HG03520 (cell line): ENCODE data around the gene GRIK4.

Experiments used
- ATAC-seq: cut with Tn5 transposase; IDR thresholded peaks from one replicate; pipeline ENCODE4 v1.9.1; 2021; ENCODE audit warnings: mild to moderate bottlenecking, moderate library complexity; ENCODE audit not compliant: unreplicated experiment

The GRIK4 gene

DNA sequence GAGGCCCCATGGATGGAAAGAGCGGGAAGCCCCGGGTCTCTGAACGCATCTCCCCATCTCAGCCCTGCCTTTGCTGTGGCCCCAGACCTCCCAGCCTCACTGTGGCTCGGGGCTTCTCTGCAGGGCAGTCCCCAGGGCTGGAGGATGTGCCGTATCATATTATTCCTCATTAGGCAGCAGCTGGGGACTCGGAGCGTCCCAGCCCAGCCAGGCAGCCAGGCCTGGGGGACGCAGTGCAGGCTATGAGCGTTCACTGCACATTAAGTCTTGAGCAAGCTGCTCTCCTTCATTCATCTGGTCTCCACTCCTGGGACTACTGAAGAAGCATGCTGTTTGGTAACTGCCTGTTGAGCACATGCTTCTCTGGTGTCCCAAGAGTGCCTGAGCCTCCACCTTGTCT is 285.6 kb downstream of the GRIK4 start:
- no peak for ATAC-seq

DNA sequence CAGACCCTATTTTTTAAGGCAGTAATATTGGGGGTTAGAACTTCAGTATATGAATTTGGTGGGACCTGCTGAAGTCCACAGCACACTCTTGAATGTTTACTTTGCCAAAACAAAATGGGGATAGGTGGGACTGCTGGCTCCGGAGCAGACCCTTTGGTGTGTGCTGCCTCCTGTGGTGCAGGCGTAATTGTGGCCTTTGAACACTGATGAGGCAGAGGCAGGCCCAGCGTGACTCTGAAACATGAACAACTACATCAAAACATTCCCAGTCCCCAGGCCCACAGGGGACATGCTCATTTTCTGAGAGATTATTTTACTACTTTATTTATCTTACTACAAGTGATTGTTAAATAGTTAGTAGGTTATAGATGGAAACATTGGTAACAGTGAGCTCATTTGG is 287.3 kb downstream of the GRIK4 start:
- no peak for ATAC-seq

DNA sequence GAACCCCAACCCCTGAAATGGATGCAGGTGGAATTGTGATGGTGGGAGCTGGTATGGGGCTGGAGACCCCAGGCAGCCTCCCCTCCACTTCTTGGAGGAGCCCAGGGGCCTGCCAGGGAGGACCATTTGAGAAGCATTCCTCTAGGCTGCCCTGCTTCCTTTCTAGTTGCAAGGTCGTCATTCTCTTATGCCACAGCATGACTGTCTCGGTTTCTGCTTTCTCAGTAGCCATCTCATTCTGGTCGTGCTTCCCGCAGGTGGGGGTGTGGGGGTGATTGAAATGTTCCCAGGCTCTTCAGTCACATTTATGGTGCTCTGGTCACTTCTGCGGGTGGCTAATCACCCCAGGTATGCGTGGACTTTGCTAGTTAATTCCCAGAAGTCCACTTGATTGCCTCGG is 288.7 kb downstream of the GRIK4 start:
- no peak for ATAC-seq

- ATAC-seq, result no peak
These were observed 290.5 kb downstream of the GRIK4 start for GRCh38 chr11:120801801-120802689.

DNA sequence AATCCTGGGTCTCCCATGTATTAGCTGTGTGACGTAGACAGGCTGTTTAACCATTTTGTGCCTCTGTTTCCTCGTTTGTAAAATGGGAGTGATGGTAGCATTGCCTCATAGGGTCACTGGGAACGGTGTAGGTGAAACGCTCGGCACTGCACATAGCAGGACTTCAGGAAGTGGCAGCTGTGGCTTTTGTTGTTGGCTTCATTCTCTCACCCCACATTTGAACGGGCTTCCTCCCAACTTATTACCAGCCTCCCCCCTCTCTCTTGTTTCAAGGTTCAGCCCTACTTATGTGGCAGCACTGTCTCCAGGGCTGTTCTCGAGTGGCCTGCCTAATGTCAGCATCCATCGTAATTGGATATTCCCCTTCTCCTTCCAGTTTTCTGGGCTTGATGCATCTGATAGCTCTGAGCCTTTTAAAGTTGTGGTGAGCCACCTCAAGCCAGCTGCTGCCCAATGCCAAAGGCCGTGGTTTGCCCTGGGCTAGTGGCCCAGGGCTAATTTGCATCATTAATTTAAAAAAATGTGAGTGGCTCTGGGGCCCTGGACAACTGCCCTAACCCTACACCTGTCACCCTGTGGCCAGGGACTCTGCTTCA is 294.5 kb downstream of the GRIK4 start:
- no peak for ATAC-seq

- ATAC-seq, result no peak
These were observed 296.0 kb downstream of the GRIK4 start for GRCh38 chr11:120807414-120808150.

DNA sequence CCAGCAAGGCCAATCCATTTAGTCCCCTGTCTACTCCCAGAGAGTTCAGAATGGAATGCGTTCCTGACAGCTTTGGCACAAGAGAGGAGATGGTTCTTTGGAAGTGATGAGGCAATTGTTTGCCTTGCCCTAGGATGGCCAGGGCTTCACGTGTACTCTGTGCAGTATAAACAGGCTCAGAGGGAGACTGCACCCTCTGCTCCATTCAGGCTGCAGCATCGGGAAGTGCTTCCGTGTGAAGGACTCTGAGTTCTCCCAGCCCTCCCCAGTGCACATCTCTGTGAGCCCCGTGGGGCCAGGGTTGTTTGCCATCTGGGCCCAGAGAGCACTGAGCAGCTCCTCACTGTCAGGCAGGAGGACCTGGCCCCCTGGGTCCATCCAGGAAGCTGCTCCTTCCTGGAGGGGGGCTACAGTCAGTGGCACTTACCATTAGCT is 297.1 kb downstream of the GRIK4 start:
- ATAC-seq, result no peak

DNA sequence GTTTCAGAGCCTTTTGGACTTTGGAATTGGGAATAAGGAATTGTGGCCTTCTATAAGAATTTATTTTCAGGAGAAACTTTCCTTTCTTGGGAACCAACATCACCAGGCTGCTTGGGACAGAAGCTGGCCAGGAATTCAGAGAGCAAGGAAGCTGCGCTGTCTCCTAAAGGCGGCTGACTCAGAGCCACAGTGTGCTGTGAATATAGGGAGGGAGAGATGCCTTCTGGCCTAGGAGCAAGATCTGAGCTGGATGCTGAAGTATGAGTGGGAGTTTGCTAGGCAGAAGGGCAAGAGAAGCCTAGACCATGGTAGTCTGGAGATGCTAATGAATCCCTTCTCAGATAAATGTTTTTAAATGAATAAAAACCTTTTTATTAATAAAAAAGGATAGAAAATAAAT is 298.7 kb downstream of the GRIK4 start:
- ATAC-seq, result no peak

DNA sequence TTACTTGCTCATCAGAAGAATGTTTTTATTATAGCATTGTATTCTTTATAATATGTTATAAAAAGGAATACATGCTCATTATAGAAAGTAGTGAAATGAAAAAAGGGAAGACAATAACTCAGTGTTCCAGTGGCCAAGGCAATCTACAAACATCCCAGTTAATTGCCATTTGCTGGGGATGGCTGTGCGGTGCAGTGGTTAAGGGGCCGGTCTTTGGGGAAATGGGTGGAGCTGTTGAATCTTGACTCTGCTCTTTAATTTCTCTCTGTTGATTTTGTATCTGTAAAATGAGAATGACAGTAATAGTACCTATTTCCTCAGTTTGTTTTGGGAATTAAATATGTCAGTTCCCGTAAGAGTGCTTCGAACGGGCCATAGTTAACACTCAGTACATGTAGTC is 299.7 kb downstream of the GRIK4 start:
- ATAC-seq, result no peak

- no peak for ATAC-seq
These were observed 300.2 kb downstream of the GRIK4 start for GRCh38 chr11:120811731-120812130.

- no peak for ATAC-seq
These were observed 303.2 kb downstream of the GRIK4 start for GRCh38 chr11:120814531-120815318.

DNA sequence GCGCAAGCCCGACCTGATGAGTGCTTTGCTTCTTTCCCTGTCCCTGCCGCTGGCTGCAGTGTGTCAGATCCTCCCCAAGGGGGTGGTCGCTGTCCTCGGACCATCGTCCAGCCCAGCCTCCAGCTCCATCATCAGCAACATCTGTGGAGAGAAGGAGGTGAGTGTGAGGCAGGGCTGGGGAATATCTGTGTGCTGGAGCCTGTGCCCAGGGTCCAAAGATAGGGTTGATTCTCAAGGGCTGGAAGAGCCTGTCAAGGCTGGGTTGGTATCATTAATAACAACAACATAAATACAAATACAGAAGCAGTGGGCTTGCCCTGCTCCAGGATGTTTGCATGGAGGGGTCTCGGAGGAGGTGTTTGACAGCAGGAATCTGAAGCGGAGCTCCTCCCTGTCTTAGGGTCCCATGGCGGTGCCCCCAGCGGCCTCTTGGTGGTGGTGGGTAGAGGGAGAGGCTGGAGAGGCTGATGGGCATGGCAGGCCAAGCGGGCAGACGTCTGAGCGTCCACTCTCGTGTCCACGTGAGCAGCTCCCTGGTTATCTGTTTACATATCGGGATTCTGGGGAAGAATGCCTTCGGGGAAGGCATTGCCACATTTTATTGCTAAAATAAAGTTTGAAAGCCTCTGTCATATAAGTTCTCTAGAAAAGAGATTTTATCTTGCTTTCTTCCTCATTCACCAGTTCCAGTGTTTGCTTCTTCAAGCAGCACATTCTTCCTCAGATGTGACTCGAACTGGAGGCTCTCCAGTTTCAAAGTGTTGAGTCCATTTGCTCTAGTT is 304.0 kb downstream of the GRIK4 start:
- no peak for ATAC-seq

DNA sequence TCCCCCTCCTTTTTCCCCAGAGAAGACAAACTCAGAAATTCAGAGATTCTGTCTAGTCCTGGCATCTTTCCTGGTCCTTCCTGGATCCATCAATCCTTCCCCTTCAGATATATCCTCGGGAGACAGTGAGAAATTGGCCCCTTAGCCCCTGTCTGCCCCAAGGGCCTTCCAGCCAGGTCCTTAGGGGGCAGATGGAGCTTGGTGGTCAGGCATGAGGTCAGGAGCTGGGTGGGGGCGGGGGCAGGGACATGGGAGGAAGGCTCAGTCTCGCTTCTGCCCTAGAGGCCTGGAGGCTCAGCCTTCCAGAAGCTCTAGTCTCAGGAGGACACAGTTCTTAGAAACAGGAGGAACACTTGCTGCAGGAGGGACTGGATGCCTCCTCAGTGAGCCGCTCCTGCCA is 304.6 kb downstream of the GRIK4 start:
- no peak for ATAC-seq

GRCh38 chr11:120816711-120817110 is 305.2 kb downstream of the GRIK4 start:
- ATAC-seq, result no peak

- ATAC-seq, result no peak
These were observed 305.6 kb downstream of the GRIK4 start for GRCh38 chr11:120817158-120817557.

DNA sequence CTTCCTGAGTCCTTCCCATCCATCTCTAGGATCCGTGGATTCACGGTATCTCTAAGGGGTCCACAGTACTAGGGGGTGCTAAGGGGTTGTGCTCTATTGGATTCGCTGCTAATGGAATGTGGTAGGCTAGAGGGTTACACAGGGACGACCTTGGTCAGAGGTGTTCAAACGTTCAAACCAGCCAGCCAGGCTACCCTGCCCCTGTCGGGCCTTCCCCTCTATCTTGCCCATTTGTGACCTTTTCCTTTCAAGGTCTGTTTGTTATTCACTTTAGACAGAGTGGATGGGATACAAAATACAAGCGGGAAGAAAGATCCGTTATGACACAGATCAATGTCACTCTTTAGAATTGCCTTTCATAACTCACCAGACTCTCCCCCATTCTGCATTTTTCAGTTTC is 306.5 kb downstream of the GRIK4 start:
- no peak for ATAC-seq

GRCh38 chr11:120819003-120819402 is 307.5 kb downstream of the GRIK4 start:
- no peak for ATAC-seq

DNA sequence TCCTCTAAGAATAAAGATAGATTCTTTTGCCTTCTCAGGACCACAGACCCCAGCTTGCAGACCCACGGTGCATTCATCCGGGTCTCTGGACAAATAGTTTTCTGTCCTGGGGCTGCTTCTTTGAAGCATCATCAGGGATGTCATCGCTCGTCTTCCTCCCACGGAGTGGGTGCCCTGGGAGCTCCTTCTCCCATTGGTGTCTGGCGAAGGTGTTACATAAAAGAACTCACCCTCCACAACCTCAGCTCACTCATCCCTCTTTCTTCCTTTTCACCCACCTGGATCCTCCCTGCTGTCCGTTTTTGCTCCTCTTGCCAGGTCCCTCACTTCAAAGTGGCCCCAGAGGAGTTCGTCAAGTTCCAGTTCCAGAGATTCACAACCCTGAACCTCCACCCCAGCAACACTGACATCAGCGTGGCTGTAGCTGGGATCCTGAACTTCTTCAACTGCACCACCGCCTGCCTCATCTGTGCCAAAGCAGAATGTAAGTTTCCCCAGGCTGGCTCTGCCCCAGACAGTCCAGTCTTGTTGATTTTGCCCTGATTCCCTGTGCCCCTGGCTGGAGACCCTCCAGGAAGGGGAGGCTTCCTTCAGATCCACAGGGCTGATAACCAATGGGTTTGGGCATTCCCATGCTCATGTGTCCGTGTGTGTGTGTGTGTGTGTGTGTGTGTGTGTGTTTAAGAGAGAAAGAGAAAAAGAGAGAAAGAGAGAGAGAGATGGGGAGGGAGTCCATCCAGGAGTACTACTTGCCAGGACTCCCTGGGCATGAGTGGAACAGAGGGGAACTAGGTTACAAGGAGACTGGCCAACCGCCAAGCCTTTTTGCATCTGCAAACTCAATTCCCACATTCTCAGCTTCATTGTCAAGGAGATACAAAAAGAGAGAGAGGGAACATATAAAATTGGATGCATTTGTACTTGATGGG is 308.2 kb downstream of the GRIK4 start:
- no peak for ATAC-seq

DNA sequence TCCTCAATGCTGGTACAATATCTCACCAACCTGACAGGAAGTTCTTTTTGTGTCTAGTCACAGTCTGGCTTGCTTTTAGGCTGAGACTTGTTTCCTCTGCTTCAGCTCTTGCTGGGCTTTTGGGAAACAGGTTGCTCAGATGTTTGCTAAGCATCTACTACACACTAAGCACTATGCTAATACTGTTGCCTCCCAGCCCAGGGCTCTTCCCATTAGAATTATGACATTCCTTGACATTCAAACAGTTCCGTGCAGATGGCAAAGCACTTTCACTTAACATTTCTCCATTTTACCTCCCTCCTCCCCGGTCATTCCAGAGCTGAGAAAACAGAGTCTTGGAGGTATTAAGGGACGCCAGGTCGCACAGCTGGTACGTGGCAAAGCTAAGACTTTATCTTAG is 311.6 kb downstream of the GRIK4 start:
- no peak for ATAC-seq
